Measurements from ENCODE around the gene CRYL1. TPM values are rescaled to one million over a fixed set of nuclear protein-coding genes. Genes with fewer than 3 reads are reported as not detected.

CRYL1 gene
- total RNA-seq, 1 donor from 2014 or later = 35.0 TPM

- no peak for DNase-seq (ENCODE audit: low spot score)
These were observed 125.7 kb downstream of the CRYL1 start for GRCh38 chr13:20399961-20400360.

GRCh38 chr13:20399515-20399914 is 126.1 kb downstream of the CRYL1 start:
- no peak for DNase-seq (ENCODE audit: low spot score)

- DNase-seq (ENCODE audit: low spot score) = no peak
These were observed 127.2 kb downstream of the CRYL1 start for GRCh38 chr13:20398459-20398858.

GRCh38 chr13:20397896-20398295 is 127.8 kb downstream of the CRYL1 start:
- no peak for DNase-seq (ENCODE audit: low spot score)

- no peak for DNase-seq (ENCODE audit: low spot score)
These were observed 130.4 kb downstream of the CRYL1 start for GRCh38 chr13:20395061-20395916.

- DNase-seq (ENCODE audit: low spot score) = no peak
These were observed 131.2 kb downstream of the CRYL1 start for GRCh38 chr13:20394506-20394905.

- DNase-seq (ENCODE audit: low spot score) = no peak
These were observed 131.5 kb downstream of the CRYL1 start for GRCh38 chr13:20394169-20394501.

- DNase-seq (ENCODE audit: low spot score) = no peak
These were observed 132.1 kb downstream of the CRYL1 start for GRCh38 chr13:20393273-20394168.

- DNase-seq (ENCODE audit: low spot score) = no peak
These were observed 133.1 kb downstream of the CRYL1 start for GRCh38 chr13:20392530-20392929.

GRCh38 chr13:20391597-20392452 is 133.8 kb downstream of the CRYL1 start:
- peak; percentile 83 for DNase-seq (ENCODE audit: low spot score)

- no peak for DNase-seq (ENCODE audit: low spot score)
These were observed 135.0 kb downstream of the CRYL1 start for GRCh38 chr13:20390526-20391175.

- DNase-seq (ENCODE audit: low spot score) = no peak
These were observed 135.7 kb downstream of the CRYL1 start for GRCh38 chr13:20389696-20390525.

- no peak for DNase-seq (ENCODE audit: low spot score)
These were observed 137.5 kb downstream of the CRYL1 start for GRCh38 chr13:20388184-20388583.

GRCh38 chr13:20387441-20387971 is 138.2 kb downstream of the CRYL1 start:
- no peak for DNase-seq (ENCODE audit: low spot score)

- DNase-seq (ENCODE audit: low spot score) = no peak
These were observed 138.7 kb downstream of the CRYL1 start for GRCh38 chr13:20387006-20387405.

GRCh38 chr13:20383058-20383457 is 142.6 kb downstream of the CRYL1 start:
- no peak for DNase-seq (ENCODE audit: low spot score)

- DNase-seq (ENCODE audit: low spot score) = no peak
These were observed 144.3 kb downstream of the CRYL1 start for GRCh38 chr13:20381401-20381800.

GRCh38 chr13:20378721-20379120 is 146.9 kb downstream of the CRYL1 start:
- DNase-seq (ENCODE audit: low spot score) = no peak

GRCh38 chr13:20377720-20378119 is 147.9 kb downstream of the CRYL1 start:
- no peak for DNase-seq (ENCODE audit: low spot score)

- no peak for DNase-seq (ENCODE audit: low spot score)
These were observed 149.8 kb downstream of the CRYL1 start for GRCh38 chr13:20375871-20376270.

Measured in ureter (tissue), 1 donor.